ENCODE results near the gene TPPP2.

- TF ChIP-seq POLR2AphosphoS5 (IDR thresholded peaks at IDR 0.05; ENCODE audit: low read depth, low read length) (no peak), TCF7L2 (IDR thresholded peaks at IDR 0.05; ENCODE audit: low read depth, low read length) (no peak)
These were observed 33.5 kb downstream of the TPPP2 start for GRCh38 chr14:21063479-21063878.
